GM18909 (cell line): ENCODE results near the gene OR10V1.
A peak's percentile ranks its signal among the peaks of the same experiment; 100 is the strongest.
"Not testable (repeated sequence)": the region's sequence is repeated elsewhere in the genome, so short reads cannot be mapped to it uniquely, and the experiment has no call there.

ENCODE experiments used
- ATAC-seq: cut with Tn5 transposase; IDR thresholded peaks from one replicate; pipeline ENCODE4 v1.9.1; 2021; ENCODE audit warnings: mild to moderate bottlenecking; ENCODE audit not compliant: unreplicated experiment, poor library complexity

Gene OR10V1

DNA sequence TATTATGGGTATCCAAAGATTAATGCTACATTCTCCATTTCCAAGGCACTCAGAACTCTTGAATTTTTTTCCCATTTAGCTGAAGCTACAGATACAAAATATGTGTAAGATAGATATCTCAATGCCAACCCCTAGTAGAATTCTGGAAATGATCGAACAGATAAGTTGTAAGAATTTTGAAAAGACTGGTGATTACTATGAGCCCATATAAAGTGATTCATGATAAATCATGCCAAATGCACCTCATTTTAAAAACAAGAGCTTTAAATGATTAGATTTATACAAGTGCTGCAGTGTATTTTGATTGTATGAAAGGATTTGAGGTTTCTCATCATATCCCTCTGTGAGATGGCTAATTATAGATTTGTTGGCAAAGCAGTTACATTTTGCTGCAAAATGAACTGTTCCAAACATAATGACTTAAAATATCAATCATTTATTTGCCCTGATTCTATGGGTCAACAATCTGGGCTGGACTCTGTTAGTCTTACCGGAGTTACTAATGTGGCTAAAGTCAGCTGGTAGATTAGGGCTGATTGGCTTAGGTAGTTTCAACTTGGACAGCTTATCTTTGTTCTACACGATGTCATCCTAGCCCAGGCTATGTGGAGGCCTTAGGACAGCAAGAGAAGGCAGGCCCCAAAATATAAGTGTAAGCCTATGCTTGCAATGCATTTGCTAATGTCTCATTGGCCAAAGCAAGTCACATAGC lies 3.4 kb downstream of the OR10V1 start:
- ATAC-seq: no peak

- no peak for ATAC-seq
These were observed 5.1 kb downstream of the OR10V1 start for GRCh38 chr11:59708537-59708936.

GRCh38 chr11:59707371-59707770 lies 6.3 kb downstream of the OR10V1 start:
- no peak for ATAC-seq

DNA sequence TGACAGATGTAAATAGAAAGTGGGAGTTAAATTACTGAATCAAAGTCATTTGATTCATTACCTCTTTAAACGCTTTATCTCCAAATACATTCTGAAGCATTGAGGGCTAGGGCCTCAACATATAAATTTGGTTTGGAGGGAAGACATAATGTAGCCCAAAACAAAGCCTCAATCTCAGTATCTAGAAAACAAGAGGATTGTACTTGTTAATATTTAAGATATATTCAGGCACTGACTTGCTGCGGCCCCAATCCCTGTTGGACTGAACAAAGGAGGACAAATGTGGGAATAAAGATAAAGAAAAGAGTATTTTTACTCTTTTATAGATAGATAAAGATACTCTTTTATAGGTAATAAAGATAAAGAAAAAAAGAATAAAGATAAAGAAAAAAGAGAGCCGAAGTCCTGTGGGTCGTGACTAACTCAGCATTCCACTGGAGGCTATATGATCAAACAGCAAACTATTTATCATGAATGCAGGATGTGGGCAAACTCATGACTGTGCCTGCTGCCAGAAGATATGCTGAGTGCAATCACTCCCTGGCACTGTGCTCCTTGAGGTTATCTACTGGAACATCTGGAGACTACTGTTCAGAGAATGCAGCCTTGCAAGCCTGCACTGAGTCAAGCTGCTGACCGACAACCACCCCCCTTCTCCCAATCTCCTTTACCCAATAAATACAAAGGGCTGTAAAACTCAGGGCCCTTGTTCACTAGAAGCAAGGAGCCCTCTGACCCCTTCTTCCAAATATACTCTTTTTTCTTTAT lies 6.9 kb downstream of the OR10V1 start:
- ATAC-seq: no peak

DNA sequence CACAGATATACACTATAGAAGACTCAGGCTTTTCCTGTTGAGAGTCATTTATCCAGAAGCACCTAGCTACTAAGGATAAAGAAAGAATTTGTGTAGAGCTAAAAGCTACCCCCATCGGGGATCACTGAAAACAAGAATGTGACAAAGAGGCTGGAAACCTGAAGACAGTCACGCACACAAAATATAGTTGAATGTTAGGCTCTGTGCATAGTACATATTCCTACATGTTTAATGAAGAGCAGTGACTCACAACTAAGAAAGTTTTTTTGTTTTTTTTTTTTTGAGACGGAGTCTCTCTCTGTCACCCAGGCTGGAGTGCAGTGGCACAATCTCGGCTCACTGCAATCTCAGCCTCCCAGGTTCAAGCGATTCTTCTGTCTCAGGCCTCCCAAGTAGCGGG lies 8.4 kb downstream of the OR10V1 start:
- no peak for ATAC-seq

- ATAC-seq: not testable (repeated sequence)
These were observed 10.1 kb downstream of the OR10V1 start for GRCh38 chr11:59703515-59703914.

DNA sequence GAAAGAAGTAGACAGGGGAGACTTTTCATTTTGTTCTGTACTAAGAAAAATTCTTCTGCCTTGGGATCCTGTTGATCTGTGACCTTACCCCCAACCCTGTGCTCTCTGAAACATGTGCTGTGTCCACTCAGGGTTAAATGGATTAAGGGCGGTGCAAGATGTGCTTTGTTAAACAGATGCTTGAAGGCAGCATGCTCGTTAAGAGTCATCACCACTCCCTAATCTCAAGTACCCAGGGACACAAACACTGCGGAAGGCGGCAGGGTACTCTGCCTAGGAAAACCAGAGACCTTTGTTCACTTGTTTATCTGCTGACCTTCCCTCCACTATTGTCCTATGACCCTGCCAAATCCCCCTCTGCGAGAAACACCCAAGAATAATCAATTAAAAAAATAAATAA lies 13.5 kb downstream of the OR10V1 start:
- not testable (repeated sequence) for ATAC-seq

DNA sequence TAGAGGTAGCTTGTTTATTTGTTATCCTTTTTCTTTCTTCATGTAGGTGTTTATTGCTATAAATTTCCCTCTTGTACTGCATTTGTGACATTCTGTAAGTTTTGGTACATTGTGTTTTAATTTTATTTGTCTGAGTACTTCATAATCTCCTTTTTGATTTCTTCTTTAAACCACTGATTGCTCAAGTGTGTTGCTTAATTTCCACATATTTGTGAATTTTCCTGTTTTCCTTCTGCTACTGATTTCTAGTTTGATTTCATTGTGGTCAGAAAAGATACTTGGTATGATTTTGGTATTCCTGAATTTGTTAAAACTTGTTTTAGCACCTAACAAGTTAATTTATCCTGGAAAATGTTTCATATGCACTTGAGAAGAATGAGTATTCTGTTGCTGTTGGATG lies 15.1 kb downstream of the OR10V1 start:
- ATAC-seq: no peak

GRCh38 chr11:59692915-59693314 lies 20.7 kb downstream of the OR10V1 start:
- ATAC-seq: no peak

DNA sequence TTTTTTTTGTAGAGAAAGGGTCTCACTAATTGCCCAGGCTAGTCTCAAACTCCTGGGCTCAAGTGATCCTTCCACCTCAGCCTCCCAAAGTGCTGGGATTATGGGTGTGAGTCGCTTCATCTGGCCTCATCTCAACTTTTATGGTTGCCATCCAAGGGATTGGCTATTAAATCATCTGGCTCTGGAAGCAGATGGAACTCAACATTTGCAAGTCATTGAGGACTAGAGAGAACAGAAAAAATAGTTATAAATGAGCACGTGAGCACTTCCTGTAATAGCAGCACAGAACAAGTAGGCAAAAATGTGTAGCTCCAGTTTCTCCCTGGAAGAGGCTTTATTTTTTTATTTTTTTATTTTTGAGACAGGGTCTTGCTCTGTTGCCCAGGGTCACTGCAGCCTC lies 22.5 kb downstream of the OR10V1 start:
- no peak for ATAC-seq

DNA sequence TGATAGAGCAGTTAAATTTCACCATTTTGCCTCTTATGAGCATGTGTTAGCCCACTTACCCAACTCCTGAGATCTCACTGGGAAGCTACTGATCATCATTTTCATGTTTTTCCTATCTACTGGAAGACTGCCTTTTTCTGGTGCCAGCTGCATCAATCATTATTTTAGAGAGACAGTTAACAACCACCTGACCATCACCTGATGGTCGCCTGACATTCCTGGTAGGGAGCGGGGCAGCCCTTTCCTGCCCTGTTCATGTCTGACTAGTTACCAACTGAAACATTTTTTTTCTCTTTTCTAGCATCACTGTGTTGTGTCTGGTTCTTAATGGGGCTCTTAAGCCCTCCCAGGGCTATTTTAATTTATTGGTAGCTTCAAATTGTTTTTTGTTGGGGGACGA lies 24.6 kb downstream of the OR10V1 start:
- ATAC-seq: no peak

DNA sequence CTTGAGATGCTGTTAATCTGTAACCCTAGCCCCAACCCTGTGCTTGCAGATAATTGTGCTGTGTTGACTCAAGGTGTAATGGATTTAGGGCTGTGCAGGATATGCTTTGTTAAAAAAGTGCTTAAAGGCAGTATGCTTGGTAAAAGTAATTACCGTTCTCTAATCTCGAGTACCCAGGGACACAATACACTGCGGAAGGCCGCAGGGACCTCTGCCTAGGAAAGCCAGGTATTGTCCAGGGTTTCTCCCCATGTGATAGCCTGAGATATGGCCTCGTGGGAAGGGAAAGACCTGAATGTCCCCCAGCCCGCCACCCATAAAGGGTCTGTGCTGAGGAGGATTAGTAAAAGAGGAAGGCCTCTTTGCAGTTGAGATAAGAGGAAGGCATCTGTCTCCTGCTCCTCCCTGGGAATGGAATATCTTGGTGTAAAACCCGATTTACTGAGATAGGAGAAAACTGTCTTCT lies 32.4 kb downstream of the OR10V1 start:
- ATAC-seq: not testable (repeated sequence)

- peak; percentile 88 for ATAC-seq
These were observed 33.1 kb downstream of the OR10V1 start for GRCh38 chr11:59680287-59681154.

- no peak for ATAC-seq
These were observed 34.3 kb downstream of the OR10V1 start for GRCh38 chr11:59679347-59679746.

DNA sequence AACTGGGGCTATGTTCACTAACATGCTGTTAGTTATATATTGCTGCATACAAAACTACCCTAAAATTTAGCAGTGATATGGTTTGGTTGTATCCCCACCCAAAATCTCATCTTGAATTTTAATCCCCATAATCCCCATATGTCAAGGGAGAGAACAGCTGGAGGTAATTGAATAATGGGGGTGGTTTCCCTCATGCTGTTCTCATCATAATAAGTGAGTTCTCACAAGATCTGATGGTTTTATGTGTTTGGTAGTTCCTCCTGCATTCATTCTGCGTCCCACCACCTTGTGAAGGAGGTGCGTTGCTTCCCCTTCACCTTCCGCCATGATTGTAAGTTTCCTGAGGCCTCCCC lies 34.9 kb downstream of the OR10V1 start:
- no peak for ATAC-seq

- ATAC-seq: no peak
These were observed 35.4 kb downstream of the OR10V1 start for GRCh38 chr11:59678118-59678812.

GRCh38 chr11:59676205-59676604 lies 37.4 kb downstream of the OR10V1 start:
- no peak for ATAC-seq

DNA sequence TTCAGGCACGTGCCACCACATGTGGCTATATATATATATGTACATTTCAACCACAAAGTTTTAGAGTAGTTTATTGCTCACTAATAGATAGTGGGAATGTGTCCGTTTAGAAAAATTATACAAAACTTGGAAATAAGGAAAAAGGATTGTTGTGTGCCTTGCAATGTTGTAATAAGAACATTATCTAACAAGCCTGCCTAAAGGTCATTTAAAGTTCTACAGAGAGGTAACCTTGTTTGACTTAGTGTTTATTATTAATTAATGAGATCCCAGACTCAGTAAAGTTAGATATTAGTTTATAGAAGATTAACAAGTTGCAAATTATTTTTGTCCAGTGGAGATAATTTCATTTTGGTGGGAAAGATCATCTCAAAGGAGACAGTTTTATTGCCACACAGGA lies 39.4 kb downstream of the OR10V1 start:
- no peak for ATAC-seq

DNA sequence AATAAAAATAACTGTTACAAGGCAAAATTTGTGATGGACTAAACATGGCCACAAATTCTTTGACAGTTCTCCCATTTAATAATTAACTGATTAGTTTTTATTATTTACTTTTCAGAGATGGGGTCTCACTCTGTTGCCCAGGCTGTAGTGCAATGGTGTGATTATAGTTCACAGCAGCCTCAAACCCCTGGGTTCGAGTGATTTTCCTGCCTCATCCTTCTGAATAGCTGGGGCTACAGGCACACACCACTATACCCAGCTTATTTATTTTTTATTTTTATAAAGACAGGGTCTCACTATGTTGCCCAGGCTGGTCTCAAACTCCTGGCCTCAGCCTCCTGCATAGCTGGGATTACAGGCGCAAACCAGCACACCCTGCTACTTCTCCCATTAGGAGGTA lies 40.4 kb downstream of the OR10V1 start:
- ATAC-seq: no peak

DNA sequence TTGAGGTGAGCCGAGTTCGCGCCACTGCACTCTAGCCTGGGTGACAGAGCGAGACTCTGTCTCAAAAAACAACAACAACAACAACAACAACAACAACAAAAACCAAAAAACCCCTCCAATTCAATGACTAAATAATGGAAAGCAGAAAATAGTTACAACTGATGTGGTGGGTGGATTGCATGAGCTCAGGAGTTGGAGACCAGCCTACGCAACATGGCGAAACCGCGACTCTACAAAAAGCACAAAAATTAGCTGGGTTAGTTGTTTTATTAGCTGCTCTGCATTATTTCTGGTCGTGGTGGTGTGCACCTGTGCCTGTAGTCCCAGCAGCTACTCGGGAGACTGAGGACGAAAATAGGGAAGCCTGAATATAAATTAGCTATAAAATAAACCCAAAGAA lies 42.2 kb downstream of the OR10V1 start:
- no peak for ATAC-seq
